Hematopoietic multipotent progenitor cell treated with erythropoietin and hydrocortisone succinate and interleukin-3 and kit ligand, for 15 days (in vitro differentiated cells): Measurements from ENCODE around the gene ETFA.
A peak's percentile ranks its signal among the peaks of the same experiment; 100 is the strongest.
"Not testable (repeated sequence)": the region's sequence is repeated elsewhere in the genome, so short reads cannot be mapped to it uniquely, and the experiment has no call there.

Source experiments
- DNase-seq: peaks from one replicate; pipeline ENCODE4 v3.0.0-alpha.2; 2015; ENCODE audit warnings: low spot score

Gene ETFA

DNA sequence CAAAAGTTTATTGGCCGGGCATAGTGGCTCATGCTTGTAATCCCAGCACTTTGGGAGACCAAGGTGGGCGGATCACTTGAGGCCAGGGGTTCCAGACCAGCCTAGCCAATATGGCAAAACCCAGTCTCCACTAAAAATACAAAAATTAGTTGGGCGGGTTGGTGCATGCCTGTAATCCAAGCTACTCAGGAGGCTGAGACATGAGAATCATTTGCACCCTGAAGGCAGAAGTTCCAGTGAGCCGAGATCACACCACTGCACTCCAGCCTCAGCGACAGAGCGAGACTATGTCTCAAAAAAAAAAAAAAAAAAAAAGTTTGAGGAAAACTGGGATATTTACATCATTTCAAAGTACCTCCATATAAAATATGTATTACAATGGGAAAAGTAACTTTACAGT, 40.4 kb downstream of the ETFA start:
- no peak for DNase-seq

DNA sequence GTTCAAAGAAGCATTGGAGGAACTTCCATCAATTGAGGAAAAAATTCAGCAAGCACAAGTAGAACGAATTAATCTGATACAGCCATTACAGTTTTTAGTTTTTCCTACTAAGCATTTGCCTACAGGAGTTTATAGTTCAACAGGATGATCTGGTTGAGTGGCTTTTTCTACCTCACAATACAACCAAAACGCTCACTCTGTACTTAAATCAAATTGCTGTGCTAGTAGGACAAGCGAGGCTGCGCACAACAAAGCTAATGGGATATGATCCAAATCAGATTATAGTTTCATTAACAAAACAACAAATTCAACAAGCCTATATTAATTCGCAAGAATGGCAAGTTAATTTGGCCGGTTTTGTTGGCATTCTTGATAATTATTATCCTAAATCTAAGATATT, 44.2 kb downstream of the ETFA start:
- DNase-seq: no peak

DNA sequence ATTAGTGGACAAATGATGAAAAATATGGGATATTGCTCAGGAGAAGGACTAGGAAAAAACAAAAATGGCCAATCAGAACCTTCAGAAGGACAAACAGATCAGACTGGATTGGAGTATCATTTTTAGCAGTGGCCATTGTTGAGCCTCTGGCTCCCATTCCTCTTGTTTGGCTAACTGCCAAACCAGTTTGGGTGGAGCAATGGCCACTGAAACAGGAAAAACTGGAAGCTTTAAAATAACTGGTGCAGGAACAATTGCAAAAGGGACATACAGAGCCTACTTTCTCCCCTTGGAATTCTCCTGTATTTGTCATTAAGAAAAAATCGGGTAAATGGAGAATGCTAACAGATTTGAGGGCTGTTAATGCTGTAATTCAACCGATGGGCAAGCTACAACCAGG, 45.5 kb downstream of the ETFA start:
- not testable (repeated sequence) for DNase-seq

GRCh38 chr15:76260246-76260938, 50.9 kb downstream of the ETFA start:
- no peak for DNase-seq

DNA sequence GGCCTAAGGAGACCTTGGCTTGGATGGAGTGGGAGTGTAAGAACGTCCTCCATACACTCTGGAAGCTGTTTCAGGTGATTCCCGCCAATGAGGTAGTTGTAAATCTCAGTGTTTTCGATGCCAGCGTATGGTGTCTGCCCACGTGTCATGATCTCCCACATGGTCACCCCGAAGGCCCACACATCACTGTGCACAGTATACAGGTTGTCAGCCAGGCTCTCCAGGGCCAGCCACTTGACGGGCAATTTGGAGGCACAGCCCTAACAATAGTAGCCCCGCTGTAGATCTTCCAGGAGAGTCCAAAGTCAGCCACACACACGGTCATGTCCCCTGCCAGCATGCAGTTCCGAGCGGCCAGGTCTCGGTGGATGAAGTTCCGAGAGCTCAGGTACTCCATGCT, 51.9 kb downstream of the ETFA start:
- DNase-seq: no peak

DNA sequence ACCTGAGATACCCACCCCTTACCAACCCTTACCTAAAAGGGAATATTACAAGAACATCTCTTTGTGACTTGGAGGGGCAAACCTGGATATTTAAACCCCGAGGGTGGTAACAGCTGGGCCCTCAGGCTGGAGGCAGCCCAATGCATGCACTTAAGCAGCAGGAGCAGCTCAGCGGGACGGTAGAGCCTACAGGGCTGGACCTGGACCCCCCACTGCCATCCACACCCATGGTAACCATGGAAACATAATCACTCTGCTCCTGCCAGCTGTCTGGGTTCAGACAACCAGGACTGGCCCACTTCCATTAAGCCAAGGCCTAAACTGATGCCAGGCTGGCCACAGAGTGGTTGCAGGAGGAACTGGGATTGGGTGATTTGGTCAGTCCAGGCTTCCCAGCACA, 52.8 kb downstream of the ETFA start:
- DNase-seq: no peak

DNA sequence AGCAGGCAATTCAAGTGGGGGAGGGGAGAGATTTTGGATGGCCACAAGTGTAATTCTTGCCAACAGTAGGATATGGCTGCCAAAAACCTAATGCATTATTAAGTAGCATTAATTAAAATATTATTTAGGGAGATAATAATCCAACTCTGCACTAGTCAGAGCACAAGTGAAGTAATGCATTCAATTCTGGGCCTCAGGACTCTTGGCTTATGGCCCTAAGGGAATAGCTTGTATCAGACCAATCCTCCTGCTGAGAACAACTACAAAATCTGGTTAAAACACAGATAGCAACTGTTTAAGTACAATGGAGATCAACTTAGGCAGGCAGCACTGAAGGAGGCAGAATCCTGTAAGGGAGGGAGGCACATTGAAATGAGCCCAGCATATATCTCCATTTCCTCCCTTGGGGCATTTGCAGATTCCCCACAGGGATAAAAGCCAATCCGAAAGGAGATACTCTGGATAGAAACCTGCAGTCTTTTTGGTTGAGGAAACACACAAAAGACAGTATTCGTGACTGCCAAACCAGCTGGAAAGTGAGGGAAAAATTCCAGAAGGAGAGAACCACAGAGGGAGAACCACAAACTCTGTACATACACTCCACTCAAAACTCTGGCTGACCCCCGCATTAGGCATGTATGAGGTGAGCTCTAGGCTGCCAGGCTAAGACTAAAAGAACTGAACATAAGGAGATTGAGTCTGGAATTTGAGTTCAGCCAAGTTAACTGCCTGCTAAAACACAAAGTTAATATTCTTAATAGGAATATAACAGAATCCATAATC, 57.4 kb downstream of the ETFA start:
- DNase-seq: no peak

DNA sequence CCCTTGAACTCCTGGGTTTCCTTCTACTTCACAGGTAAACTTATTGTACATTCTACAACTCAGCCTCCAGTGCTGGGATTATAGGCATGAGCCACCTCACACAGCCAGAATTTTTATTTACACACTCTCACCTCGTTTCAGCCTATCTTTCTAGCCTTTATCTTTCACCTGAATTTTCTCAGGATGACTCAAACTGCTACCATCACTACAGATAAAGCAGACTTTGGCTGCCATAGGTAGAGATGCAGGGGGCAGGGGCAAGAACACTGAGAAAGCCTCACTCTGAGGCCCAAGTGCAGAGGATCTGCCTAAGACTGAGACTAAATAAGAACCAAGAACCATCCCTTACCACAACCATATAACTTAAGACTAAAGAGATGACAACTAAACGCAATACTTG, 59.0 kb downstream of the ETFA start:
- DNase-seq: no peak

DNA sequence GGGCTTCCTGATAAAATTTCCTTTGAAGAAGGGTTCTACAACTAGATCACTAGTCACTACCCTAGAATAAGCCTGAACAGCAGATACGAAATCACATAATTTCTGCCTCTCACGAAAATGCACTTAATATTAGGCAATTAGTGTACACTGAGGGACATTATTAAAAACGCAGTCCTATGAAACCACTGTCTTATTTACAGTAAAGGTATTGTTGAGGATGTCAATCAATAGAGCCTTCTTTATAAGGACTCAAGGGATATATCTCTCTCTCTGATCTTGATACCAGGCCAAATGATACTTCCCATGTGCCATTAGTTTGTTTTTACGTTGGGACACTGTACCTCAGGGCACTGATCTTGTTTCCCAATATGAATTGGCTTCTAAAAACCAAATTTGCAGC, 59.6 kb downstream of the ETFA start:
- no peak for DNase-seq

DNA sequence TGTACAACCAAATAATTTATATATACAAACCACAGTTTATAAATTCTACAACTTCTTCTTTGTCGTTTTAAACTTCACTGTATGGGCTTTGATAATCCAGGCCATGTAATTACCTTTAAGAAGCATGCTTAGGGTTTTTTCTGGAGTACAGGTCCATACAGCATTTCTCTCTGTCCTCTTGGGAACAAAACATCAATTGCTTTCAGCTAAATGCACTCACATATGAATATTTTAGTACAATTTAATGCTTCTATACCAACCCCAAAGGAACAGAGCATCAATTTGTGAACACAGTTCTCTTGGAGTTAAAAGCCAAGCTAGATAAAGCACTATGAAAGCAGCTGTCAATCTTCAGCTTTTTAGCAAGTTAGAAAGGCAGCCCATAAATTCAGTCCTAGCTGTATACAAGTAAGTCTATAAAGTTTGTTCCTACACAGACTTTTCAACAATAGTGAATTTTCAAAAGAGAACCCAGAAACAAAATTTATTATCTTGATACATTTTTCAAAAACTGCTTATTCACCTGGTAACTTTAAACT, 66.1 kb downstream of the ETFA start:
- DNase-seq: no peak

GRCh38 chr15:76239786-76240185, 71.5 kb downstream of the ETFA start:
- no peak for DNase-seq

GRCh38 chr15:76236350-76236749, 74.9 kb downstream of the ETFA start:
- DNase-seq: no peak

DNA sequence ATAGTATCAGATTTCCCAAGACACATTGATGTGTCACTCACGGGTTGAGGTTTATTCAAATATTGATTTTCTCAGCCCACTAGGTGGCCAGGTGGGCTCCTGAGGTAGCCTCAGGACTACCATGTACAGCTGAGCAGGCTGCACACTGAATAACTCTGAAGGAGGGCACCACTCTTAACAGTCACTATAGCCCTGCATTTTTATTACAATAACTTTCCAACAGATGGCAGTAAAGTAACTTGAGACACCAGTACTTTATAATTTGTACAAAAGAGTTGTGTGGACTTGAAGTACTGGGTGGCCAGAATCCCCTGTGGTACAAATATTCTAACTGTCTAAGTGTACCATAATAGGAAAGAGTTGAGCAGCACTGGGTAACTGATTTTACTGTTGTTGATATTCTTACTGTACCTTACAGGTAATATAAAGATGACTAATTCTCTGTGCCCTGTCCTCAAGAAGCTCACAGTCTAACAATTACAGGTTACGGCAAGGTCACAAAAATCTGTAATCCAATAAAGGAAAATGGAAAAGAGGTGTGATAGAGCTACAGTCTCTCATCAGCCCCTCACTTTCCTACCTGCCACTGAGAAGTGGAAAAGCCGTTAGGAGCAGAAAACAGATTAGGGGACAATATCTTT, 76.0 kb downstream of the ETFA start:
- peak; percentile 59 for DNase-seq

- no peak for DNase-seq
Observed at GRCh38 chr15:76234337-76234889, 76.9 kb downstream of the ETFA start.

GRCh38 chr15:76233921-76234320, 77.3 kb downstream of the ETFA start:
- DNase-seq: no peak

GRCh38 chr15:76229266-76229665, 82.0 kb downstream of the ETFA start:
- no peak for DNase-seq

GRCh38 chr15:76223521-76223920, 87.7 kb downstream of the ETFA start:
- no peak for DNase-seq

DNA sequence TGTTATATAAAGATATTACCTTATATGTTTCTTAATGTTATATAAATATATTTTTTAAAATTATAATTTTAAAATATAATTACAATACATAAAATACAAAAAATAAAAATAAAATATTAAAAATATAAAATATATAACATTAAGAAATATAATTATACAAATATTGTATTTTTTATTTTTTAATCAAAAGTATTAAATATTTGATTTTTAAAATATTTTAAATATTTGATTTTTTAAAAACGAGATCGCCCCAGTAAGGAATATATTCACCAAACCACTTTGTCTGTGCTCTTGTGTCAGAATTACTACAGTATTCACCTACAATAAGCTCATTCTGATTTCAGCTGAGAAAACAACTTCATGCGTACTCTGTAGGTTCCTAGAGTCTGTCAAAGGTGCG, 89.1 kb downstream of the ETFA start:
- DNase-seq: no peak

- DNase-seq: no peak
Observed at GRCh38 chr15:76221085-76221767, 90.0 kb downstream of the ETFA start.

- no peak for DNase-seq
Observed at GRCh38 chr15:76217882-76218217, 93.4 kb downstream of the ETFA start.

GRCh38 chr15:76217029-76217881, 94.0 kb downstream of the ETFA start:
- no peak for DNase-seq
